GM20431 (cell line): ENCODE data around the gene BTBD9.

Experiments used
- in situ Hi-C: fragments of 300-500 bp; cut with MseI, MboI; formaldehyde crosslinking; loops from one replicate; pipeline ENCODE4 v1.15.0; 2020; ENCODE audit warnings: low sequenced_read_pairs; ENCODE audit not compliant: unreplicated experiment

Gene BTBD9

DNA sequence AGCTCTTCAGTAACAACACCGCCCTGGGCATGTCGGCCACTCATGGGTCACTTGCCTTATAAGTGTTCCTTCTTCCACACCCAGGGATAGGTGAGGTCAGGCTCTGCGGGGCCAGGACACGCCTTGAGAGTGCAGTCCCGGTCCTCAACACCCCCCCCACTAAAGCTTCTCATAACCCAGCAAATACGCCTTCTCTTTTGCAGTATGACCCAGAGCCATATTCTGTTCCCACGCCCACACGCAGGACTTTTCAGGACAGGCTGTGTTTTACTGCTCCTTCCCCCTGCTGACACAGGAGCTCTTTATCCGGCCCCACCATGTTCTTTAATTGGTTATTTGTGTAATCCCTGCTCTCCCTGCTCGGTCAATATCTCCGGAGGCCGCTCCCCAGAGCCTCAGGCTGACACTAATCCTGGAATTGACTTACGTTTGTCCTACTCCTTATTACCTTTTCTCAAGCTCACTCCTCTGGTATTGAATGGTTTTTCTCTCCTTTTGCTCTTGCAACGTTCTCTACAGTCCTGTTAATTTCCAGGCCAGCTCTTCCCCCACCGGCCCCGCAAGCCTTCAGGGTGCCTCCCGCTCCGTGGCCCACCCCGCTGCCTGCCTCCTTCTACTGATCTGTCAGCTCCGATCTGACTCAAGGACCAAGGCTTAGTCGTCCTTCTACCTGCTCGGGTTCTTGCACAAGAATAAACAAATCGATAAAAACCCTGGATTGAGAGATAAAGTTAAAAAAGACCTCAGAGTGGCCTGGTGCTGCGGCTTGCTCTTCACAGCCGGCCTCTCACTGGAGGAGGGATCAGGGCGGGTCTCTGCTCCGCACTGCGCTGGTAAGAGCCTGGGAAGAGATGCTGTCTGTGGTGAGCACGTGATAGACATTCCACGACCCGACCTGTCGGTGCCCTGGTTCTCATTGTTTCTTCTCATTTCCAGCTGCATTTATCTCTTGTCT lies 462.7 kb downstream of the BTBD9 start:
- in situ Hi-C loops, result no loop called here

GRCh38 chr6:38175786-38176185 lies 463.9 kb downstream of the BTBD9 start:
- in situ Hi-C loops, result no loop called here

DNA sequence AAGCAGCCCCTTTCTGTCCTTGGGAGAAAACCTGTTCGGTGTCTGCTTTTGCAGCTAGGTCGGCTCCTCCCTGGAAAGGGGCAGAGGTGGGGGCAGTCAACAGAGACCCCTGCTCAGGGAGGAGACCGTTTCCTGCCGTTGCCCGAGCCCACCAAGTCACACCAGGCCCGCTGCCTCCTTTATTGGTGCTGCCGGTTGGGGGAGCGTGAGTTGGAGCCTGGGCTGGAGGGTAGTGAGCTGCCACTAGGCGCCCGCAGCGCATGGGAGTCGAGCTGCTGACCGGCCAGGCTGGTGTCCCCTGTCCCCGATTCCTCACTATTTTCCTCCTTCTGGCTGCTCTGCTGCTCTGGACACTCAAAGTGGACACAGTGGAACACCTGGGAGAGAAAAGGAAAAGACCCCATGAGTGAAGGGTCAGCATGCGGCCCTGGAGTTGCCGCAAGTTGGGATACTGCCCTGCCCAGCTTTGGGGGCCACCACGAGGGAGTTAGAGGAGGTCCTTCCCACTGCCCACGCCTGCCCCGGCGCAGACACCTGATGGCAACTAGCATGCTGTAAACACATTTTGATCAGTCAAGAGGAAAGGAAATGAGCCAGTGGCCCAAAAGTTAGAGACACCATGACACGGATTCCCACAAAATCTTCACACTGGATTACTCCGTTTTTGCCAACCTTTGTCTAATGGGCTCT lies 464.8 kb downstream of the BTBD9 start:
- in situ Hi-C loops, result no loop called here

DNA sequence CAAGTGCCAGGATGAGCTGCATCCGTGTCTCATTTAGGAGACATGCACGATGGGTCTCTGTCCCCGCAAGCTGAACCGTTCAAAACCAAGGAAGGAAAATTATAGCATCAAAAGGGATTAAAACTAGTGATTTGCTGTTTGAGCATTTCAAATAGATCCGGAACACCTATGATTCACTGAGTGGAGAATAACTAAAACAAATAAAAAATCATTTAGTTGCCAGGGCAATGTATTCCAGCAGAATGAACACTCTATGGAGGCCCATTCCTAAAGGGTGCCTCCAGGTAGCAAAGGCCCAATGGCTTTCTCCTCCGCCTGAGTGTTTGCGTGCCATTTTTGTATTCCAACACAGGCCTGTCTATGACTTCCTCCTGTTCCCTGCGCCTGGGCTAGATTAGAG lies 465.4 kb downstream of the BTBD9 start:
- in situ Hi-C loops, result no loop called here

DNA sequence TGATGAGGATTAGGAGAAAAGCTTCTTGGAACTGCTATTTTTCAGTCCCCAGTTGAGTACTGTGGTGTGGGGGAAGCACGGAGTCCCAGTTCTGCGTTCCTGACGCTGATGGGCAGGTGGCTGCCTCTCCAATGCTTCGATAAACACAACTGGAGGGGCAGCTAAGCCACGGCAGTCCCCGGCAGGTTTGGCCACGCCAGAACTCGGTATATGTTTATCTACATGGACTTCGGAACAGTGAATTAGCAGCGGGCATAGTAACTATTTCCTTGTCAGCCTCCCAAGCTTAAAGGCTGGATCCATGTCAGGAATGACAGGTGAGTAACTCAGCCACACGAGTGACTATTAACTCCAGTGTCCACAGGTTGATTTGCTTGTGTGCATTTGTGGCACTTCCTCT lies 465.8 kb downstream of the BTBD9 start:
- in situ Hi-C loops, result no loop called here

- in situ Hi-C loops, result no loop called here
Observed at GRCh38 chr6:38172739-38173410, 466.9 kb downstream of the BTBD9 start.

- in situ Hi-C loops, result no loop called here
Observed at GRCh38 chr6:38171997-38172738, 467.6 kb downstream of the BTBD9 start.

DNA sequence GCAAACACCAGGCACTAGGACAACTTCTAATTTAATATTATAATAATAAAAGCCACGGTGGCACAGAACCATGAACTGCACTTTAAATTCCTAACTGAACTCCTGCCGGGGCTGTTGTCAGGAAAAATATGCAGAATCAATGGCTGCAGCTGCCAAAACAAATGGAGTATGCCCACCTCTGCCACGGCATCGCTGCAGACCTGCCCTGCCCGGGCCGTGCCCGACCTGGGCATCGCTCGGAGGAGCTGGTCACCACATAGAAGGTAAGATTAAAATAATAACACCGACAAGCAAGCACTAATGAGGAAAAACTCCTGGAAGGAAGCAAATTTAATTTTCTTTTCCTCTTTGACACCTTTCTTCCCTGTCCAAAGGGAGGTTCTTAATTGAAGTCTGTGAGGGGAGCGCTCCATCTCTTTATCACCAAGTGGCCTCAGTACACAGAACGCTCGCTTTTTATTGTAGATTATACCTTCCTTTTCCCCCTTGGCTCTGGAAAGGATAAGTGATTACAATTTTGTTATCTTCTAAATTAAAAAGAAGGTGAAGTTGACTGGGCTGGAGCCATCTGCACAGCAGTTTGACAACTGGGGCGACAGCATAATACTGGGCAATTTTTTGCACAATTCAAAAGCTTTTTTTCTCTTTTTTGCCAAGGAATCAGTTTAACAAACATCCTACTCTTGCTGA lies 468.9 kb downstream of the BTBD9 start:
- in situ Hi-C loops, result no loop called here

GRCh38 chr6:38169977-38170526 lies 469.7 kb downstream of the BTBD9 start:
- in situ Hi-C loops, result no loop called here

GRCh38 chr6:38169221-38169976 lies 470.3 kb downstream of the BTBD9 start:
- in situ Hi-C loops, result no loop called here

GRCh38 chr6:38168699-38169098 lies 471.0 kb downstream of the BTBD9 start:
- in situ Hi-C loops, result no loop called here

DNA sequence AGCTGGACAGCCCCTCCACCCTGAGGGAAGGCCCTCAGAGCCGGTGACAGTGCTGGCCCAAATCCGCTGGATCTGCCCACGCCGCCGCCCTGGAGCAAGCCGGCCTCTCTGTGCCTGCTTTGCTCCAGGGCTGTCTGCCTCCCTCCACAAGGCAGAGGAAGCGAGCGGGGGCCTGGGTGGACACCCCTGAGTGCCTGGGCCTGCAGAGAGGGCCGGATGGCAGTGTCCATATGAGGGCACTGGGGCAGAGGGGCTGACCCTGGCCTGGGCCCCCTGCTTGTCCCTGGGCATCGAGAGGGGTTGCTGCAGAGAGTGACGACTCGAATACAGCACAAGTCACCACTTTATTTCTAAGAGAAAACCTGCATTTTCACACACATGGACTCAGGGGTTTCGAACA lies 471.6 kb downstream of the BTBD9 start:
- in situ Hi-C loops, result no loop called here

GRCh38 chr6:38167598-38167997 lies 472.1 kb downstream of the BTBD9 start:
- in situ Hi-C loops, result no loop called here

- in situ Hi-C loops, result no loop called here
Observed at GRCh38 chr6:38166411-38167240, 473.1 kb downstream of the BTBD9 start.

- in situ Hi-C loops, result no loop called here
Observed at GRCh38 chr6:38164671-38165108, 475.0 kb downstream of the BTBD9 start.

DNA sequence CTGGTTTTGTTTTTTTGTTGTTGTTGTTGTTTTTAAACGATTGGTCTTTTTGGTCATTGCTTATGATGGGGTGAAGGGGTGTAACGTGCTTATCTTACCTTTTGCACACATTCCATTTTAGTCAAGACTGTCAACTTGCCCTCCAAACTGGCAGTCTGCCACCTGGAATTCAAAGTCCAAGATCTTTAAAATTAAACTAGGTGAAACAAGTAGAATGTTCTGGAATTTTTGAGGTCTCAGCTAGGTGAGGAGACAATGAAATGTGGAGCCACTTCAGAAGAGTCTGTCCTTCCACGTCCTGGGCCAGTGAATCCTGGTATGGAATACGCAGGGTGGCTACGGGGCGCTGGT lies 475.6 kb downstream of the BTBD9 start:
- in situ Hi-C loops, result no loop called here

DNA sequence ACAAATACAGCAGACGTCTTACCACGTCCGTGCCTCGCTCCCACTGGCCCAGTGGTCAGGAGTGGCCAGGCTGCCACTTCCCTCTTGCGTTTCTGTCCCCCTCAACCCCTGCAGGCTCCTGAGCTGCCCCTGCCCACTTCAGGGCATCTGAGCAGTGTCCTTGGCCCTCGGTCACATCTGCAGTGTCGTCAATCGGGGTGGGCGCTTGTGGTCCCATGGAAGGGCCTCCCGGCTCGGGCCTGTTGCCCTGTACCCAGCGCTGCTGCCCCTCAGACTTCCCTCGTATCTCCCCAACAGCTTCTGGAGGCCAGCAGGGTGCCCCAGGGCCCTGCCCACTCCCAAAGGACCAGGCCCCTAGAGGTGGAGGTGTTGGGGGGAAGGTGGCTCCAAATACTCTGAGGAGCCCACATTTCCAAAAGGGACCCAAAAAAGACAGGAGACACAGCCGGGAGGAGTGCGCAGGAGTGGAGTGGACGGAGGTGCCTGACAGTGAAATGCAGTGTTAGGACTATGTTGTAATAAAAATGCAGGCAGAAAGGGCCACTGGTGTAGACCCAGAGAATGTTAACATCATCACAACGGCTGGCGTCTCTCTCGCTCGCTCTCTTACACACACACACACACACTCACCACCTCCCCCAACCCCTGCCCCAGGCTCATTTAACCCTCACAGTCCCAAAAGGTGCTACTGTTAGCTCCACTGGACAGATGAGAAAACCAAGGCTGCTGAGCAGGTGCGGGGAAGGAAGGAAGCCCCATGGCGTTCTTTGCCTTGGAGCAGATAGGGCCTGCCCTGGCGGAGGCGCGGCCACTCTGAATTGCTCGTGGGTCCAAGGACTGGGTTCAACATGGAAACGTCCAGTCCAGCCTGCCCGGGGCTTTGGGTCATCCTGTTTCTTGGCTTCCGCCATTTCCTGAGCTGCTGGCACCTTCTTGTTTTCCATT lies 476.3 kb downstream of the BTBD9 start:
- in situ Hi-C loops, result no loop called here
